Gastroesophageal sphincter (tissue), 3 donors: ENCODE results near the gene CNOT6L.

Source experiments
- CTCF ChIP-seq, 4 experiments: fragments of 200-600 bp in 2 of 4; fragments of 450-650 bp in 2 of 4; sonication (generic) in 1 of 4; IDR thresholded peaks; one replicate each; pipeline ENCODE4 v1.5.1; 2017 to 2019; ENCODE audit warnings: antibody characterized with exemption in 4 of 4, mild to moderate bottlenecking in 2 of 4, moderate library complexity in 2 of 4
- POLR2AphosphoS5 ChIP-seq: sonication (generic); formaldehyde crosslinking; IDR thresholded peaks from one replicate; pipeline ENCODE4 v1.6.1; 2017; ENCODE audit warnings: antibody characterized with exemption

GRCh38 chr4:77776182-77777134 is 42.7 kb downstream of the CNOT6L start:
- TF ChIP-seq POLR2AphosphoS5 (no peak), CTCF (IDR thresholded peaks at IDR 0.05) (no peak)
